Sigmoid colon (tissue), 7 donors: ENCODE measurements around the gene PRKAR2A. TPM values are rescaled to one million over a fixed set of nuclear protein-coding genes. Genes with fewer than 3 reads are reported as not detected.

Source experiments
- DNase-seq: peaks from one replicate; pipeline ENCODE4 v3.0.0-alpha.2; 2019
- H3K27ac ChIP-seq, 4 donors: fragments of 200-600 bp; sonication (generic); one replicate each; pipeline ENCODE4 v1.5.1; 2016 to 2019; ENCODE audit warnings: mild to moderate bottlenecking in 1 of 4
- H3K27me3 ChIP-seq, 3 donors: fragments of 200-600 bp; sonication (generic); one replicate each; pipeline ENCODE4 v1.5.1; 2019; ENCODE audit warnings: mild to moderate bottlenecking in 1 of 3
- H3K36me3 ChIP-seq, 4 donors: fragments of 200-600 bp; sonication (generic); one replicate each; pipeline ENCODE4 v1.5.1; 2016 to 2019
- H3K4me1 ChIP-seq, 4 donors: fragments of 200-600 bp; sonication (generic); one replicate each; pipeline ENCODE4 v1.5.1; 2017 to 2019
- H3K4me3 ChIP-seq, 4 donors: fragments of 200-600 bp; sonication (generic); one replicate each; pipeline ENCODE4 v1.5.1; 2017 to 2019; ENCODE audit warnings: mild to moderate bottlenecking in 2 of 4, moderate library complexity in 1 of 4
- H3K9me3 ChIP-seq, 4 donors: fragments of 200-600 bp in 3 of 4; sonication (generic) in 3 of 4; one replicate each; pipeline versions ENCODE4 v1.5.1 to v1.6.1; 2013 to 2019
- EP300 ChIP-seq, 4 donors: sonication (generic); formaldehyde crosslinking; IDR thresholded peaks; one replicate each; pipeline ENCODE4 v1.6.1; 2017; ENCODE audit warnings: antibody characterized with exemption in 4 of 4
- POLR2A ChIP-seq, 2 donors: fragments of 450-650 bp; IDR thresholded peaks; one replicate each; pipeline ENCODE4 v1.6.1; 2016; ENCODE audit warnings: antibody characterized with exemption in 2 of 2, mild to moderate bottlenecking in 2 of 2, moderate library complexity in 2 of 2
- POLR2AphosphoS5 ChIP-seq, 4 donors: sonication (generic); formaldehyde crosslinking; IDR thresholded peaks; one replicate each; pipeline ENCODE4 v1.6.1; 2017; ENCODE audit warnings: antibody characterized with exemption in 4 of 4
- WGBS, 2 donors: extraction: QIAGEN DNeasy Blood & Tissue Kit; methylation state at CpG; one replicate each; pipeline ENCODE4 v1.1.7; 2013; 5-methylcytosine and 5-hydroxymethylcytosine counted together
- intact Hi-C: fragments of 100-400 bp; cut with DNase I; formaldehyde crosslinking; loops from one replicate; pipeline ENCODE4 v1.15.1; 2023
- polyA plus RNA-seq, 3 donors: library from polyadenylated mRNA; stranded (reverse); fragments of 200-250 nt; gene quantifications; one replicate each; pipeline ENCODE4 v1.2.3, GENCODE V29; 2013
- total RNA-seq, 4 donors: library from RNA; depleted of rRNA; stranded (reverse); fragments of >200 nt; gene quantifications; one replicate each; pipeline ENCODE4 v1.1.0, GENCODE V29; 2016
- TF ChIP-seq, protein P1 (sequence below), 4 experiments: fragments of 450-650 bp in 3 of 4; fragments of 200-600 bp in 1 of 4; IDR thresholded peaks; one replicate each; pipeline ENCODE4 v1.5.1; 2016 to 2019; ENCODE audit warnings: antibody characterized with exemption in 4 of 4, mild to moderate bottlenecking in 3 of 4, moderate library complexity in 2 of 4
- donor health status: healthy with polysubstance abuse.
- donor health status: Bipolar disorder and iron deficiency.
- donor health status: healthy.

Gene PRKAR2A
- total RNA-seq (10 to 100 TPM; 23.9 to 64.5 (median 26.7) TPM), polyA plus RNA-seq (10 to 100 TPM in 2 of 3 donors, 1 to 10 TPM in 1; 9.6 to 19.1 (median 15.3) TPM)

DNA sequence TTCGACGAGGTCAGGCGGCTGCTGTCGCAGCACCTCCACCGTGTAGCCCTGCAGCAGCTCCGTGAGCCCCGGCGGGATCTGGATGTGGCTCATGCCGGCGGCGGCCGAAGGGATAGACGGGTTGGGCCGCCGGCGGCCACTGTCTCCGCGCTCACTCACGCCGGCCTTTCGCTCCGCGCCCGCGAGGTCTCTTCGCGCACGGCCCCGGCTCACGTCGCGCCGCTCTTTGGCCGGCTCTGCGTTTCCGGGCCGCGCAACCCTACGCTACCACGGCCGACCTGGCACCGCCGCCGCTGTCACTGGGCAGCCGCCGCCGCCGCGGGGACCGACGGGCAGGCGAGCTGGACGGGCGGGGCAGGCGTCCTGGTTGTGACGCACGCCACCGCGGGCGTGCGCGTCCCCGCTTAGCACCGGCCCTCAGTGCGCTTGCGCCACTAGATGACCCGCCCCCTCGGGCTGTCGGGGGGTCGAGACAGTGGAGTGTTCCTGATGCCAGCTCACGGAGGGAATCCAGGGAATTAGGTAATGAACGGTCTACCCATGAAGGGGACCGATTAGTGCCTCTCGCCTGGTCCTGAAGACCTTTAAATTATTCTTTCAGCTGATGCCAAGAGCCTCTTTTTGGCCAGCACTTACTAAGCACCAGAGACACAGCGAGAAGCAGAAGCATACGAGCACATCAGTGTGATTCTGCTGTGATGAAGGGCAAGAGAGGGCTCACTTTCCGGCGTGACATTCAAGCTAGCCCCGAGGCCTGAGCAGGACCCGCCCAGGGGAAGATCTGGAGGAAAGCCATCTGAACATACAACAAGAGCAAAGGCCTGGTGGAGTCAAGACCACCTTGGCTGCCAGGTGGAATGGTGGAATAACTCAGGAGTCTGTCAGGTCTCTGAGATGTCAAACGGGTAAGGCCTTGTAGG, at the start of gene PRKAR2A:
TSS of gene PRKAR2A (minus strand) at position 371 of the 920 bp plus-strand sequence. CDS start at position 93, 278 bp downstream.
- intact Hi-C loops, result loop anchor here (2.0 to 5.0 kb wide), 3 partner anchors 51 to 163 kb away; partner anchors contain the start of genes ARIH2, NCKIPSD and SLC25A20
- TF ChIP-seq POLR2A (IDR thresholded peaks at IDR 0.05) (peak in 1 of 2 donors; percentile 27), POLR2AphosphoS5 (IDR thresholded peaks at IDR 0.05) (peak; percentile 58 to 90 (median 80)), EP300 (IDR thresholded peaks at IDR 0.05) (no peak)
- TF ChIP-seq, protein P1, sequence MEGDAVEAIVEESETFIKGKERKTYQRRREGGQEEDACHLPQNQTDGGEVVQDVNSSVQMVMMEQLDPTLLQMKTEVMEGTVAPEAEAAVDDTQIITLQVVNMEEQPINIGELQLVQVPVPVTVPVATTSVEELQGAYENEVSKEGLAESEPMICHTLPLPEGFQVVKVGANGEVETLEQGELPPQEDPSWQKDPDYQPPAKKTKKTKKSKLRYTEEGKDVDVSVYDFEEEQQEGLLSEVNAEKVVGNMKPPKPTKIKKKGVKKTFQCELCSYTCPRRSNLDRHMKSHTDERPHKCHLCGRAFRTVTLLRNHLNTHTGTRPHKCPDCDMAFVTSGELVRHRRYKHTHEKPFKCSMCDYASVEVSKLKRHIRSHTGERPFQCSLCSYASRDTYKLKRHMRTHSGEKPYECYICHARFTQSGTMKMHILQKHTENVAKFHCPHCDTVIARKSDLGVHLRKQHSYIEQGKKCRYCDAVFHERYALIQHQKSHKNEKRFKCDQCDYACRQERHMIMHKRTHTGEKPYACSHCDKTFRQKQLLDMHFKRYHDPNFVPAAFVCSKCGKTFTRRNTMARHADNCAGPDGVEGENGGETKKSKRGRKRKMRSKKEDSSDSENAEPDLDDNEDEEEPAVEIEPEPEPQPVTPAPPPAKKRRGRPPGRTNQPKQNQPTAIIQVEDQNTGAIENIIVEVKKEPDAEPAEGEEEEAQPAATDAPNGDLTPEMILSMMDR (IDR thresholded peaks at IDR 0.05), result no peak
- Histone ChIP-seq H3K36me3 (no peaks in the 10 kb centered on the region), H3K9me3 (no peaks in the 10 kb centered on the region), H3K4me1 (peaks cover 0 to 26% (median 21%) of the 10 kb centered on the region in 4 donors), H3K4me3 (peak within 1 kb of the TSS; percentile 61 to 82 (median 80)), H3K27ac (peak within 1 kb of the TSS; percentile 89 to 96 (median 94)), H3K27me3 (no peaks in the 10 kb centered on the region)
- peak; percentile 94 for DNase-seq
- 1 to 3% methylated on average over 81 of the region's 81 CpGs for WGBS, 2 donors

DNA sequence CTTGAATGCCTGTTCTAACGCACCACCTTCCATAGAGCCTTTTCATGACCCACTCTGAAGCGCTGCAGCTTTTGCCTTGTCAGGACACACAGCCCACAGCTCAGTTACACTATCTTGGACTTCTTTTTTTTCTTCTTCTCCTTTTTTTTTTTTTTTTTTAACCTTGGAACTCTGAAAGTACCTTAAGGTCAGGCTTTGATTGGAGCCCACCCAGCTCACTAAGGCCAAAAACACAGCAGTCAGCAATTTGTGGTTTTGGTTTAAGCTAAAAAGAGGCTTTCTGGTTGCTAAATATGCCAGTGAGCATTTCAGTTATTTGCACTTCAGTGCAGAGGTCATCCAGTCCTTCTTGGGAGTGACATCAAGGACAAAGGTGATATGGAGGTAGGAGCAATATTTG, 49.3 kb upstream of the PRKAR2A start:
- TF ChIP-seq EP300 (IDR thresholded peaks at IDR 0.05), result no peak
- TF ChIP-seq POLR2A (IDR thresholded peaks at IDR 0.05), result no peak
- TF ChIP-seq, protein P1 (IDR thresholded peaks at IDR 0.05), result no peak
- TF ChIP-seq POLR2AphosphoS5 (IDR thresholded peaks at IDR 0.05), result no peak
- H3K4me3 ChIP-seq, result no peak overlapping the region

DNA sequence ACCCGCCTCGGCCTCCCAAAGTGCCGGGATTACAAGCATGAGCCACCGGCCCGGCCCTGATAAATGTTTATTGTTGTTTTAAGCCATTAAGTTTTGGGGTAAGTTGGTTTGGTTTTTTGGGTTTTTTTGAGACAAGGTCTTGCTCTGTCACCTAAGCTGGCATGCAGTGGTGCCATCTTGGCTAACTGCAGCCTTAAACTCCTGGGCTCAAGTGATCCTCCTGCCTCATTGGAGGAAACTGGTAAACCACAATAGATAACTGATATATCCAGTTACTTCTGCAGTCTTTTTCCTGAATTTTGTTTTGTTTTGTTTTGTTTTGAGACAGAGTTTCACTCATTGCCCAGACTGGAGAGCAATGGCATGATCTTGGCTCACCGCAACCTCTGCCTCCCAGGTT, 46.8 kb upstream of the PRKAR2A start:
- Histone ChIP-seq H3K4me3 (no peak overlapping the region), H3K4me1 (peaks cover 0 to 20% (median 10%) of the 10 kb centered on the region in 4 donors), H3K36me3 (peaks cover 0 to 15% (median 3%) of the 10 kb centered on the region in 4 donors), H3K27ac (no peak overlapping the region), H3K9me3 (no peaks in the 10 kb centered on the region), H3K27me3 (no peaks in the 10 kb centered on the region)
- WGBS, 2 donors, result 96 to 97% methylated on average over 6 of the region's 6 CpGs
- intact Hi-C loops, result no loop called here
- no peak for DNase-seq
- no peak for TF ChIP-seq POLR2AphosphoS5 (IDR thresholded peaks at IDR 0.05)
- no peak for TF ChIP-seq POLR2A (IDR thresholded peaks at IDR 0.05)
- TF ChIP-seq, protein P1 (IDR thresholded peaks at IDR 0.05), result no peak
- TF ChIP-seq EP300 (IDR thresholded peaks at IDR 0.05), result no peak

More for the DNA sequence above, 49.3 kb upstream of the PRKAR2A start:
- DNase-seq, result no peak
- peaks cover 0 to 2% (median 0%) of the 10 kb centered on the region in 4 donors for H3K36me3 ChIP-seq
- 86 to 93% methylated on average over 2 of the region's 2 CpGs for WGBS, 2 donors
- peak overlapping the region in 1 of 4 donors; percentile 90 for H3K27ac ChIP-seq
- H3K9me3 ChIP-seq, result no peaks in the 10 kb centered on the region
- peaks cover 0 to 20% (median 10%) of the 10 kb centered on the region in 4 donors for H3K4me1 ChIP-seq
- no peaks in the 10 kb centered on the region for H3K27me3 ChIP-seq
- intact Hi-C loops, result no loop called here

DNA sequence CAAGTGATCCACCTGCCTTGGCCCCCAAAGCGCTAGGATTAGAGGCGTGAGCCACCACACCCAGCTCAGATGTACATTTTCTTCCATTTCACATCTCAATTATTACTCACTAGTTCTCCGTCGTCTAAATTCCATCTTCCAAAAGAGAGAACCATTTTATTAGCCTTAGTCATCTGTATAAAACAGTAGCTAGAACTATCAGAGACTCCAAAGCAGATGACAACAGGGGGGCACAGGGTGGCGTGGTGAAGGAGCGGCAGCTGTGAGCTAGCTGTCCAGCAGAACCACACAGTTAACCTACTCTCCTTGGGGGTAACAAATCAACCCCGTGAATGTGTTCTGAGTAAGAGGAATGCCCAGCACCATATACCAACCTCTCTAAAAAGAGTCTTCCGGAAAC, 43.9 kb upstream of the PRKAR2A start:
- TF ChIP-seq EP300 (IDR thresholded peaks at IDR 0.05), result no peak
- TF ChIP-seq, protein P1 (IDR thresholded peaks at IDR 0.05), result no peak
- no peak for TF ChIP-seq POLR2A (IDR thresholded peaks at IDR 0.05)
- no peak for TF ChIP-seq POLR2AphosphoS5 (IDR thresholded peaks at IDR 0.05)
- 93 to 96% methylated on average over 8 of the region's 8 CpGs for WGBS, 2 donors

More for the DNA sequence above, 43.9 kb upstream of the PRKAR2A start:
- intact Hi-C loops, result no loop called here
- Histone ChIP-seq H3K4me1 (no peaks in the 10 kb centered on the region), H3K36me3 (peaks cover 0 to 15% (median 3%) of the 10 kb centered on the region in 4 donors), H3K9me3 (no peaks in the 10 kb centered on the region), H3K27me3 (no peaks in the 10 kb centered on the region), H3K4me3 (no peak overlapping the region), H3K27ac (no peak overlapping the region)
- DNase-seq, result no peak
